HEK293 (cell line): ENCODE measurements around the gene EHMT1.

Experiments
- ATF2 ChIP-seq: fragments of 450-650 bp; formaldehyde crosslinking; IDR thresholded peaks from 2 replicates; pipeline ENCODE4 v1.5.1; 2016; ENCODE audit warnings: missing biosample characterization, missing genetic modification characterization, low read depth
- BCL6B ChIP-seq: fragments of 450-650 bp; formaldehyde crosslinking; IDR thresholded peaks from 2 replicates; pipeline ENCODE4 v1.5.1; 2017; ENCODE audit warnings: missing biosample characterization, missing genetic modification characterization
- HIC1 ChIP-seq: fragments of 450-650 bp; formaldehyde crosslinking; IDR thresholded peaks from 2 replicates; pipeline ENCODE4 v1.5.1; 2016; ENCODE audit warnings: missing biosample characterization, missing genetic modification characterization
- KLF16 ChIP-seq: fragments of 450-650 bp; formaldehyde crosslinking; IDR thresholded peaks from 2 replicates; pipeline ENCODE4 v1.5.1; 2017; ENCODE audit warnings: missing biosample characterization, missing genetic modification characterization
- KLF17 ChIP-seq: fragments of 450-650 bp; formaldehyde crosslinking; IDR thresholded peaks from 2 replicates; pipeline ENCODE4 v1.5.1; 2016; ENCODE audit warnings: missing biosample characterization, missing genetic modification characterization
- OSR2 ChIP-seq: fragments of 450-650 bp; formaldehyde crosslinking; IDR thresholded peaks from 2 replicates; pipeline ENCODE4 v1.5.1; 2016; ENCODE audit warnings: missing biosample characterization, missing genetic modification characterization
- SP2 ChIP-seq: fragments of 450-650 bp; formaldehyde crosslinking; IDR thresholded peaks from 2 replicates; pipeline ENCODE4 v1.5.1; 2016; ENCODE audit warnings: missing biosample characterization, missing genetic modification characterization
- WT1 ChIP-seq: fragments of 450-650 bp; formaldehyde crosslinking; IDR thresholded peaks from 2 replicates; pipeline ENCODE4 v1.5.1; 2016; ENCODE audit warnings: missing biosample characterization, missing genetic modification characterization
- ZBTB17 ChIP-seq: fragments of 450-650 bp; formaldehyde crosslinking; IDR thresholded peaks from 2 replicates; pipeline ENCODE4 v1.5.1; 2016; ENCODE audit warnings: missing biosample characterization, missing genetic modification characterization
- ZBTB20 ChIP-seq: fragments of 450-650 bp; formaldehyde crosslinking; IDR thresholded peaks from 2 replicates; pipeline ENCODE4 v1.5.1; 2016; ENCODE audit warnings: missing biosample characterization, missing genetic modification characterization
- ZFHX2 ChIP-seq: fragments of 450-650 bp; formaldehyde crosslinking; conservative IDR thresholded peaks from 2 replicates; pipeline ENCODE4 v1.5.1; 2016; ENCODE audit warnings: missing biosample characterization, missing genetic modification characterization
- ZFP37 ChIP-seq: fragments of 450-650 bp; formaldehyde crosslinking; IDR thresholded peaks from 2 replicates; pipeline ENCODE4 v1.5.1; 2016; ENCODE audit warnings: missing biosample characterization, missing genetic modification characterization
- ZNF155 ChIP-seq: fragments of 450-650 bp; formaldehyde crosslinking; IDR thresholded peaks from 2 replicates; pipeline ENCODE4 v1.5.1; 2016; ENCODE audit warnings: missing biosample characterization, missing genetic modification characterization
- ZNF174 ChIP-seq: fragments of 450-650 bp; formaldehyde crosslinking; IDR thresholded peaks from 2 replicates; pipeline ENCODE4 v1.5.0; 2017; ENCODE audit warnings: missing biosample characterization, mild to moderate bottlenecking, missing genetic modification characterization
- ZNF324 ChIP-seq: fragments of 450-650 bp; formaldehyde crosslinking; IDR thresholded peaks from 2 replicates; pipeline ENCODE4 v1.5.1; 2016; ENCODE audit warnings: missing biosample characterization, missing genetic modification characterization
- ZNF335 ChIP-seq: fragments of 450-650 bp; formaldehyde crosslinking; conservative IDR thresholded peaks from 2 replicates; pipeline ENCODE4 v1.5.1; 2016; ENCODE audit warnings: missing biosample characterization, missing genetic modification characterization
- ZNF341 ChIP-seq: fragments of 450-650 bp; formaldehyde crosslinking; IDR thresholded peaks from 2 replicates; pipeline ENCODE4; 2016; ENCODE audit warnings: low read depth, missing biosample characterization, missing genetic modification characterization
- ZNF449 ChIP-seq: fragments of 450-650 bp; formaldehyde crosslinking; IDR thresholded peaks from 2 replicates; pipeline ENCODE4 v1.5.1; 2017; ENCODE audit warnings: missing biosample characterization, mild to moderate bottlenecking, missing genetic modification characterization, moderate library complexity
- ZNF48 ChIP-seq: fragments of 450-650 bp; formaldehyde crosslinking; IDR thresholded peaks from 2 replicates; pipeline ENCODE4 v1.5.1; 2016; ENCODE audit warnings: missing biosample characterization, missing genetic modification characterization
- ZNF600 ChIP-seq: fragments of 450-650 bp; formaldehyde crosslinking; IDR thresholded peaks from 2 replicates; pipeline ENCODE4 v1.5.1; 2016; ENCODE audit warnings: missing biosample characterization, missing genetic modification characterization
- ZNF623 ChIP-seq: fragments of 450-650 bp; formaldehyde crosslinking; IDR thresholded peaks from 2 replicates; pipeline ENCODE4 v1.5.1; 2016; ENCODE audit warnings: missing biosample characterization, missing genetic modification characterization
- ZNF629 ChIP-seq: fragments of 450-650 bp; formaldehyde crosslinking; IDR thresholded peaks from 2 replicates; pipeline ENCODE4 v1.5.1; 2017; ENCODE audit warnings: missing biosample characterization, missing genetic modification characterization
- TF ChIP-seq, protein P1 (sequence below): fragments of 450-650 bp; formaldehyde crosslinking; IDR thresholded peaks from 2 replicates; pipeline ENCODE4 v1.5.1; 2016; ENCODE audit warnings: missing biosample characterization, missing genetic modification characterization
- TF ChIP-seq, protein P2 (sequence below): sonication (generic); formaldehyde crosslinking; IDR thresholded peaks from 2 replicates; pipeline ENCODE4 v1.8.1; 2022; ENCODE audit warnings: mild to moderate bottlenecking, moderate library complexity, missing genetic modification reagents

EHMT1 gene

DNA sequence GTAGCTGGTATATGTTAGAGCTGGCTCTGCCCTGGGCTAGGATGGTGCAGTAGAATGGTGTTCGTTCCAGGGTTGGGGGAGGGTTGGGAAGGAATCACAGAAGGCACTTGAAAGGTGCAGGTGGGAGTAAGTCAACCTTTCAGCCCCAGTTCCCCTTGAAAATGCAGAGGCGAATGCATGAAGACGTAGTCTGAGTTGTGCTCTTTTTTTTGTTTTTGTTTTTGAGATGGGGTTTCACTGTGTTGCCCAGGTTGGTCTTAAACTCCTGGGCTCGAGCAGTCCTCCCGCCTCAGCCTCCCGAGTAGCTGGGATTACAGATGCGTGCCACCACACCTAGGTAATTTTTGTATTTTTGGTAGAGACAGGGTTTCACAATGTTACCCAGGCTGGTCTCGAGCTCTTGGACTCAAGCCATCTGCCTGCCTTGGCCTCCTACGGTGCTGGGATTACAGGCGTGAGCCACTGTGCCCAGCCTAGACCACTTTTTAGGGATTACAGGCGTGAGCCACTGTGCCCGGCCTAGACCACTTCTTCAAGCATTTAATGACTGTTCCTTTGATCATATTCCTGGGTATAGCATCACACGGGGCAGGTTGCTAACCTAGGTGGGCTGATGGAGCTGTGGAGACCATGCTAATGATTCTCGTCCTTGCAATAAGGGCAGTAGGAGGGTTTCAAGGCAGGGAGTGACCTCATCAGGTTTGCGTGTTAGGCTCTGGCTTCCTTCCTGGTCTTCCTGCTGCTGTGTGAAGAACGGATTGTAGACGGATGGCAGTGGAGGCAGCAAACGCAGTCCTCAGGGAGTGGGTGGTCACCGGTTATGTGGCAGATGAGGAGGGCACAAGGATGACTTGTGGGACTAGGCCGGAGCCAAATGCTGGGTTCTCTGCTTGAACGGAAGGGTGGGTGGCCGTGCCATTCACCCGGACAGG is 13.7 kb downstream of the EHMT1 start (continued):
- TF ChIP-seq SP2 (peak; percentile 42), ZNF629 (tag by site-specific recombination) (peak; percentile 92), ZBTB17 (tag by site-specific recombination) (peak; percentile 98), ATF2 (tag by site-specific recombination) (peak; percentile 93), KLF16 (tag by site-specific recombination) (no peak), ZNF335 (tag by site-specific recombination) (peak; percentile 76), ZNF324 (tag by site-specific recombination) (peak; percentile 26; the same call in 1 of the 2 replicates), BCL6B (tag by site-specific recombination) (no peak), WT1 (no peak), ZNF600 (tag by site-specific recombination) (peak; percentile 92), OSR2 (peak; percentile 94), ZNF623 (tag by site-specific recombination) (no peak), ZFHX2 (tag by site-specific recombination) (peak; percentile 79), ZNF341 (tag by site-specific recombination) (no peak), ZBTB20 (tag by site-specific recombination) (peak; percentile 15; the same call in 1 of the 2 replicates), ZNF174 (tag by site-specific recombination) (no peak), ZNF155 (tag by site-specific recombination) (no peak), KLF17 (tag by site-specific recombination) (peak; percentile 37), ZNF48 (no peak), ZFP37 (tag by site-specific recombination) (peak; percentile 72; the same call in 1 of the 2 replicates), ZNF449 (no peak), HIC1 (0 out of 2 replicates have a peak, but pooled peaks have one; percentile 19)
- TF ChIP-seq, protein P1, sequence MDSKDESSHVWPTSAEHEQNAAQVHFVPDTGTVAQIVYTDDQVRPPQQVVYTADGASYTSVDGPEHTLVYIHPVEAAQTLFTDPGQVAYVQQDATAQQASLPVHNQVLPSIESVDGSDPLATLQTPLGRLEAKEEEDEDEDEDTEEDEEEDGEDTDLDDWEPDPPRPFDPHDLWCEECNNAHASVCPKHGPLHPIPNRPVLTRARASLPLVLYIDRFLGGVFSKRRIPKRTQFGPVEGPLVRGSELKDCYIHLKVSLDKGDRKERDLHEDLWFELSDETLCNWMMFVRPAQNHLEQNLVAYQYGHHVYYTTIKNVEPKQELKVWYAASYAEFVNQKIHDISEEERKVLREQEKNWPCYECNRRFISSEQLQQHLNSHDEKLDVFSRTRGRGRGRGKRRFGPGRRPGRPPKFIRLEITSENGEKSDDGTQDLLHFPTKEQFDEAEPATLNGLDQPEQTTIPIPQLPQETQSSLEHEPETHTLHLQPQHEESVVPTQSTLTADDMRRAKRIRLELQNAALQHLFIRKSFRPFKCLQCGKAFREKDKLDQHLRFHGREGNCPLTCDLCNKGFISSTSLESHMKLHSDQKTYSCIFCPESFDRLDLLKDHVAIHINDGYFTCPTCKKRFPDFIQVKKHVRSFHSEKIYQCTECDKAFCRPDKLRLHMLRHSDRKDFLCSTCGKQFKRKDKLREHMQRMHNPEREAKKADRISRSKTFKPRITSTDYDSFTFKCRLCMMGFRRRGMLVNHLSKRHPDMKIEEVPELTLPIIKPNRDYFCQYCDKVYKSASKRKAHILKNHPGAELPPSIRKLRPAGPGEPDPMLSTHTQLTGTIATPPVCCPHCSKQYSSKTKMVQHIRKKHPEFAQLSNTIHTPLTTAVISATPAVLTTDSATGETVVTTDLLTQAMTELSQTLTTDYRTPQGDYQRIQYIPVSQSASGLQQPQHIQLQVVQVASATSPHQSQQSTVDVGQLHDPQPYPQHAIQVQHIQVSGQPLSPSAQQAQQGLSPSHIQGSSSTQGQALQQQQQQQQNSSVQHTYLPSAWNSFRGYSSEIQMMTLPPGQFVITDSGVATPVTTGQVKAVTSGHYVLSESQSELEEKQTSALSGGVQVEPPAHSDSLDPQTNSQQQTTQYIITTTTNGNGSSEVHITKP (tag by site-specific recombination), result peak; percentile 97
- TF ChIP-seq, protein P2, sequence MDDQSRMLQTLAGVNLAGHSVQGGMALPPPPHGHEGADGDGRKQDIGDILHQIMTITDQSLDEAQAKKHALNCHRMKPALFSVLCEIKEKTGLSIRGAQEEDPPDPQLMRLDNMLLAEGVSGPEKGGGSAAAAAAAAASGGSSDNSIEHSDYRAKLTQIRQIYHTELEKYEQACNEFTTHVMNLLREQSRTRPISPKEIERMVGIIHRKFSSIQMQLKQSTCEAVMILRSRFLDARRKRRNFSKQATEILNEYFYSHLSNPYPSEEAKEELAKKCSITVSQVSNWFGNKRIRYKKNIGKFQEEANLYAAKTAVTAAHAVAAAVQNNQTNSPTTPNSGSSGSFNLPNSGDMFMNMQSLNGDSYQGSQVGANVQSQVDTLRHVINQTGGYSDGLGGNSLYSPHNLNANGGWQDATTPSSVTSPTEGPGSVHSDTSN (CRISPR knock-in tag), result no peak
